Gastrocnemius medialis (tissue), 4 donors: ENCODE data around the gene CXCL8. TPM values are rescaled to one million over a fixed set of nuclear protein-coding genes. Genes with fewer than 3 reads are reported as not detected.

Source experiments
- ATAC-seq, 2 donors: fragments of 150-250 bp; one replicate each; pipeline ENCODE4 v1.9.1; 2016
- DNase-seq, 2 donors: peaks; one replicate each; pipeline ENCODE4 v3.0.0-alpha.2; 2019
- H3K27ac ChIP-seq, 4 donors: fragments of 200-600 bp; sonication (generic); 1 replicate in 1 of 4; 2 replicates in 3 of 4; pipeline ENCODE4 v1.5.1; 2016 to 2018; ENCODE audit warnings: mild to moderate bottlenecking in 2 of 4, moderate library complexity in 1 of 4
- H3K27me3 ChIP-seq, 3 donors: fragments of 200-600 bp; sonication (generic) in 2 of 3; 1 replicate in 1 of 3; 2 replicates in 2 of 3; pipeline versions ENCODE4 v1.5.1 to v1.6.0; 2016 to 2019; ENCODE audit warnings: mild to moderate bottlenecking in 1 of 3, moderate library complexity in 1 of 3
- H3K36me3 ChIP-seq, 2 donors: fragments of 200-600 bp; sonication (generic) in 1 of 2; one replicate each; pipeline ENCODE4 v1.5.1; 2017 to 2018
- H3K4me1 ChIP-seq, 2 donors: fragments of 200-600 bp; sonication (generic) in 1 of 2; one replicate each; pipeline ENCODE4 v1.5.1; 2016 to 2017; ENCODE audit warnings: mild to moderate bottlenecking in 2 of 2
- H3K4me3 ChIP-seq, 4 donors: fragments of 200-600 bp; sonication (generic) in 3 of 4; 1 replicate in 1 of 4; 2 replicates in 3 of 4; pipeline ENCODE4 v1.5.1; 2016 to 2019; ENCODE audit warnings: mild to moderate bottlenecking in 2 of 4
- H3K9me3 ChIP-seq, 3 donors: fragments of 200-600 bp; sonication (generic) in 2 of 3; 1 replicate in 1 of 3; 2 replicates in 2 of 3; pipeline ENCODE4 v1.5.1; 2016 to 2019
- POLR2A ChIP-seq, 2 donors: fragments of 450-650 bp; IDR thresholded peaks; one replicate each; pipeline ENCODE4 v1.6.1; 2017; ENCODE audit warnings: antibody characterized with exemption in 2 of 2, mild to moderate bottlenecking in 2 of 2, moderate library complexity in 2 of 2
- in situ Hi-C, 4 donors: fragments of 200-750 bp; cut with MboI; loops; one replicate each; pipeline versions ENCODE4 v1.15.0 to v1.8.0; 2017; ENCODE audit warnings: low sequenced_read_pairs in 4 of 4
- intact Hi-C: fragments of 100-400 bp; cut with DNase I; formaldehyde crosslinking; loops from one replicate; pipeline ENCODE4 v1.15.1; 2023; ENCODE audit warnings: low total_unique reads
- total RNA-seq, 4 donors: library from RNA; depleted of rRNA; stranded (reverse); fragments of >200 nt; gene quantifications; one replicate each; pipeline versions ENCODE4 v1.1.0 to v1.2.3, GENCODE V29; 2016
- TF ChIP-seq, protein P1 (sequence below), 5 experiments: fragments of 450-650 bp in 3 of 5; fragments of 200-600 bp in 2 of 5; sonication (generic) in 2 of 5; IDR thresholded peaks in 4 of 5; conservative IDR thresholded peaks in 1 of 5; 1 replicate in 4 of 5; 2 replicates in 1 of 5; pipeline ENCODE4 v1.5.1; 2016 to 2019; ENCODE audit warnings: antibody characterized with exemption in 5 of 5, mild to moderate bottlenecking in 3 of 5, moderate library complexity in 3 of 5

CXCL8 gene
- total RNA-seq, 4 donors from 2014 or later = 0.22 to 1.9 (median 1.3) TPM

- Histone ChIP-seq H3K36me3 (no peaks in the 10 kb centered on the region), H3K9me3 (no peaks in the 10 kb centered on the region), H3K4me1 (peaks cover 12 to 19% of the 10 kb centered on the region in 2 donors), H3K4me3 (no peak overlapping the region), H3K27me3 (no peaks in the 10 kb centered on the region), H3K27ac (no peak overlapping the region)
- TF ChIP-seq, protein P1, sequence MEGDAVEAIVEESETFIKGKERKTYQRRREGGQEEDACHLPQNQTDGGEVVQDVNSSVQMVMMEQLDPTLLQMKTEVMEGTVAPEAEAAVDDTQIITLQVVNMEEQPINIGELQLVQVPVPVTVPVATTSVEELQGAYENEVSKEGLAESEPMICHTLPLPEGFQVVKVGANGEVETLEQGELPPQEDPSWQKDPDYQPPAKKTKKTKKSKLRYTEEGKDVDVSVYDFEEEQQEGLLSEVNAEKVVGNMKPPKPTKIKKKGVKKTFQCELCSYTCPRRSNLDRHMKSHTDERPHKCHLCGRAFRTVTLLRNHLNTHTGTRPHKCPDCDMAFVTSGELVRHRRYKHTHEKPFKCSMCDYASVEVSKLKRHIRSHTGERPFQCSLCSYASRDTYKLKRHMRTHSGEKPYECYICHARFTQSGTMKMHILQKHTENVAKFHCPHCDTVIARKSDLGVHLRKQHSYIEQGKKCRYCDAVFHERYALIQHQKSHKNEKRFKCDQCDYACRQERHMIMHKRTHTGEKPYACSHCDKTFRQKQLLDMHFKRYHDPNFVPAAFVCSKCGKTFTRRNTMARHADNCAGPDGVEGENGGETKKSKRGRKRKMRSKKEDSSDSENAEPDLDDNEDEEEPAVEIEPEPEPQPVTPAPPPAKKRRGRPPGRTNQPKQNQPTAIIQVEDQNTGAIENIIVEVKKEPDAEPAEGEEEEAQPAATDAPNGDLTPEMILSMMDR (IDR thresholded peaks at IDR 0.05 in 4 of 5, conservative IDR thresholded peaks at IDR 0.05 in 1 of 5) = no peak
- no peak for TF ChIP-seq POLR2A (IDR thresholded peaks at IDR 0.05)
- in situ Hi-C loops (no loop called here), intact Hi-C loops (no loop called here)
- ATAC-seq (no peak), DNase-seq (no peak)
Observed at GRCh38 chr4:73706811-73707210, 33.6 kb upstream of the CXCL8 start.

DNA sequence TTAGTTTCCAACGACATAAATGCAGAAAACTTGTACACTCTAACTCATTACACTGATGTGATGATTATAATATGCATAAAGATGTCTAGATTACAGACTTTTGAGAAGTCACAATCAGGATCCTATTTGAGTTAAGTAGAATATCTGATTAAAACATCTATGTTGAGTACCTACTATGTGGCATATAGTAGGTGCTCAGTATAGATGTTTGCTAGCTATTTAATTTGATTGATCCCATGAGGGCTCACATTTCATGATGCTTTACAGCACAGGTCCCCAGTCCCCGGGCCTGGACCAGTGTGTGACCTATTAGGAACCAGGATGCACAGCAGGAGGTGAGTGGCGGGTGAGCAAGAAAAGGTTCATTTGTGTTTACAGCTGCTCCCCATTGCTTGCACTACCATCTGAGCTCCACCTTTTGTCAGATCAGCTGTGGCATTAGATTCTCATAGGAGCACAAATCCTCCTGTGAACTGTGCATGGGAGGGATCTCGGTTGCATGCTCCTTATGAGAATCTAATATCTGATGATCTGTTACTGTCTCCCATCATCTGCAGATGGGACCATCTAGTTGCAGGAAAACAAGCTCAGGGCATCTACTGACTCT, 33.0 kb upstream of the CXCL8 start:
- Histone ChIP-seq H3K27me3 (no peaks in the 10 kb centered on the region), H3K27ac (no peak overlapping the region), H3K4me1 (peaks cover 12 to 19% of the 10 kb centered on the region in 2 donors), H3K9me3 (no peaks in the 10 kb centered on the region), H3K4me3 (no peak overlapping the region), H3K36me3 (no peaks in the 10 kb centered on the region)
- intact Hi-C loops (no loop called here), in situ Hi-C loops (no loop called here)
- no peak for TF ChIP-seq POLR2A (IDR thresholded peaks at IDR 0.05)
- TF ChIP-seq, protein P1 (IDR thresholded peaks at IDR 0.05 in 4 of 5, conservative IDR thresholded peaks at IDR 0.05 in 1 of 5) = no peak
- DNase-seq (no peak), ATAC-seq (no peak)

DNA sequence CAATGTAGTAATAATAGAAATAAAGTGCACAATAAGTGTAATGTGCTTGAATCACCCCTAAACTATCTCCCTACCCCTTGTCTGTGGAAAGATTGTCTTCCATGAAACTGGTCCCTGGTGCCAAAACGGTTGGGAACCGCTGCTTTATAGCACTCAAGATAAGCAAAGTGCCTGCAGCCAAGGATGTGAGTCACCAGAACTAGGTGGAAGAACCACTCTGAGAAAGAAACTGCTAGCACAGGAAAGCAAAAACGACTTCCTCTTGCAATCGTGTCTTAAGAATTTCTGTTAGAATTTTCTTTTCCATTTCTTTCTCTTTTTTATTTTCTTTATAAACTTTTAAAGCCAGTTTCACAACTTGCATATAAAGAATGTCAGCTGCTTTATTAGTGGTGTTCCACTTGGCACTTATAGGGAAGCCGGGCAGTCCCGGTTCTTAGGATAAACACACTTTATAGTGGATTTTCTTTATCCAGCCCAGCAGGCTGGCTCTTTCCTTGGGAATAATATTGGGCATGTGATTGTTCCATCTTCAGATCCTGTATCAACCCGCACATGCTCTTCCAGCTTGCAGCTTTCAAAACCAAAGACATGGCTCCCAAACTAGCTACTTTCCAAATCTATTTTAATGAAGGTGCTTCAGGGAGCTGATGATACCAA, 32.3 kb upstream of the CXCL8 start:
- Histone ChIP-seq H3K4me3 (no peak overlapping the region), H3K27ac (no peak overlapping the region), H3K4me1 (peaks cover 12 to 19% of the 10 kb centered on the region in 2 donors), H3K9me3 (no peaks in the 10 kb centered on the region), H3K36me3 (no peaks in the 10 kb centered on the region), H3K27me3 (no peaks in the 10 kb centered on the region)
- in situ Hi-C loops = no loop called here
- TF ChIP-seq, protein P1 (IDR thresholded peaks at IDR 0.05 in 4 of 5, conservative IDR thresholded peaks at IDR 0.05 in 1 of 5) = no peak
- TF ChIP-seq POLR2A (IDR thresholded peaks at IDR 0.05) = no peak
- ATAC-seq (no peak), DNase-seq (no peak)
- intact Hi-C loops = no loop called here

DNA sequence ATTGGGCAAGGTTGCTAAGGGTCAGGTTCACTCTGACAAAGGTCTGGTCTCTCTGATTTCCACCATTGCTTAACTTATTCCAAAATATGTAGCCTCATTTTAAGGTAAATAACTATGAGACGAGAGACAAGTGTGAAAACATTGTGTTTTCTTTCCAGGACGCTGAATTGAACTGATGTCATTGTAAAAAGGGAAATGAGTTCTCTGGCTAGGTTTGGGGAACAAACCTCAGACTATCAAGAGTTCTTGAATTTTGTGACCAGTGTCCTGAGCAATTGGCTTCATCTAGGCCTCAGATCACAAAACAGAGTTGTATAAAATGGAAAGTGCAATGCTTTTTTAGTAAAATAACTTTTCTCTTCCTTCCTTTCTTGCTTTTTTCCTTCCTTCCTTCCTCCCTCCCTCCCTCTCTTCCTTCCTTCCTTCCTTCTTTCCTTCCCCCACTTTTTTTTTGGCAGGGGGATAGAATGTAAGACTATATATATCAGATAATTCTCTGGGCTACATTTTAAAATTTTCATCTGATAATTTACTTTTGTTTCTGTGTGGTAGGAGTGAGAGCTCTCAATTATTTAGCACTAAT, 30.8 kb upstream of the CXCL8 start:
- H3K4me1 ChIP-seq = peaks cover 6 to 9% of the 10 kb centered on the region in 2 donors
- intact Hi-C loops = no loop called here
- H3K36me3 ChIP-seq = no peaks in the 10 kb centered on the region
- TF ChIP-seq POLR2A (IDR thresholded peaks at IDR 0.05) = no peak
- TF ChIP-seq, protein P1 (IDR thresholded peaks at IDR 0.05 in 4 of 5, conservative IDR thresholded peaks at IDR 0.05 in 1 of 5) = no peak
- in situ Hi-C loops = no loop called here
- H3K27ac ChIP-seq = no peak overlapping the region
- no peaks in the 10 kb centered on the region for H3K9me3 ChIP-seq
- DNase-seq (no peak), ATAC-seq (no peak)
- no peaks in the 10 kb centered on the region for H3K27me3 ChIP-seq
- no peak overlapping the region for H3K4me3 ChIP-seq
